Measurements from ENCODE around the gene LRRC38. TPM values are rescaled to one million over a fixed set of nuclear protein-coding genes. Genes with fewer than 3 reads are reported as not detected.
"Not testable (repeated sequence)": the region's sequence is repeated elsewhere in the genome, so short reads cannot be mapped to it uniquely, and the experiment has no call there.

The LRRC38 gene, protein sequence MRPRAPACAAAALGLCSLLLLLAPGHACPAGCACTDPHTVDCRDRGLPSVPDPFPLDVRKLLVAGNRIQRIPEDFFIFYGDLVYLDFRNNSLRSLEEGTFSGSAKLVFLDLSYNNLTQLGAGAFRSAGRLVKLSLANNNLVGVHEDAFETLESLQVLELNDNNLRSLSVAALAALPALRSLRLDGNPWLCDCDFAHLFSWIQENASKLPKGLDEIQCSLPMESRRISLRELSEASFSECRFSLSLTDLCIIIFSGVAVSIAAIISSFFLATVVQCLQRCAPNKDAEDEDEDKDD
- total RNA-seq (1 to 10 TPM in 1 of 4 donors, under 1 TPM in 3; 0.23 to 3.9 (median 0.33) TPM), polyA plus RNA-seq (0.36 TPM)
- long read RNA-seq, donor 1, partial matches to known transcripts: 0 of 5 reads
- long read RNA-seq, donor 1, other reads (novel, unspliced or antisense): 2 of 5 reads
- long read RNA-seq, donor 2: 0 reads
- long read RNA-seq, donor 3, transcript LRRC38-201 (2 exons, 2,209 nt): major isoform, 19 of 20 reads
- long read RNA-seq, donor 3, partial matches to known transcripts: 0 of 20 reads
- long read RNA-seq, donor 3, other reads (novel, unspliced or antisense): 1 of 20 reads
- long read RNA-seq, donor 4: 0 reads

GRCh38 chr1:13513895-13514546 lies at the start of gene LRRC38:
Gene LRRC38, minus strand, starts transcription at chr1:13514003. Its CDS starts 410 bp downstream, at chr1:13513593.
- ATAC-seq (peak; percentile 31 to 47), DNase-seq (no peak)
- Histone ChIP-seq H3K4me3 (ENCODE audit: low read length) (peak within 1 kb of the TSS; percentile 15), H3K27ac (ENCODE audit: low read length) (no peak within 1 kb of the TSS), H3K9me3 (ENCODE audit: control insufficient read depth, low read length) (no peaks in the 10 kb centered on the region), H3K27me3 (ENCODE audit: control insufficient read depth, insufficient read depth) (no peaks in the 10 kb centered on the region), H3K4me1 (ENCODE audit: control insufficient read depth, insufficient read depth, low read length) (no peaks in the 10 kb centered on the region)
- intact Hi-C loops (cut with DNase I): no loop called here
- 4% methylated on average over 34 of the region's 34 CpGs for WGBS

GRCh38 chr1:13562981-13563380 lies 49.2 kb upstream of the LRRC38 start:
- DNase-seq; ATAC-seq; H3K27me3 ChIP-seq (ENCODE audit: control insufficient read depth, insufficient read depth); H3K4me1 ChIP-seq (ENCODE audit: control insufficient read depth, insufficient read depth, low read length); intact Hi-C loops (cut with DNase I); H3K9me3 ChIP-seq (ENCODE audit: control insufficient read depth, low read length); H3K4me3 ChIP-seq (ENCODE audit: low read length); H3K27ac ChIP-seq (ENCODE audit: low read length): not testable (repeated sequence)
- 88% methylated on average over 11 of the region's 11 CpGs for WGBS

GRCh38 chr1:13560541-13560940 lies 46.7 kb upstream of the LRRC38 start:
- H3K4me3 ChIP-seq (ENCODE audit: low read length): no peak overlapping the region
- DNase-seq: no peak
- intact Hi-C loops (cut with DNase I): no loop called here
- no peak for ATAC-seq
- H3K27ac ChIP-seq (ENCODE audit: low read length): no peak overlapping the region
- H3K27me3 ChIP-seq (ENCODE audit: control insufficient read depth, insufficient read depth): no peaks in the 10 kb centered on the region
- H3K9me3 ChIP-seq (ENCODE audit: control insufficient read depth, low read length): no peaks in the 10 kb centered on the region
- WGBS: 86% methylated on average over 6 of the region's 6 CpGs
- no peaks in the 10 kb centered on the region for H3K4me1 ChIP-seq (ENCODE audit: control insufficient read depth, insufficient read depth, low read length)

GRCh38 chr1:13556224-13556764 lies 42.5 kb upstream of the LRRC38 start:
- no peaks in the 10 kb centered on the region for H3K27me3 ChIP-seq (ENCODE audit: control insufficient read depth, insufficient read depth)
- ATAC-seq (no peak), DNase-seq (no peak)
- H3K4me3 ChIP-seq (ENCODE audit: low read length): no peak overlapping the region
- H3K4me1 ChIP-seq (ENCODE audit: control insufficient read depth, insufficient read depth, low read length): no peaks in the 10 kb centered on the region
- H3K27ac ChIP-seq (ENCODE audit: low read length): no peak overlapping the region
- 77% methylated on average over 6 of the region's 6 CpGs for WGBS
- intact Hi-C loops (cut with DNase I): no loop called here
- H3K9me3 ChIP-seq (ENCODE audit: control insufficient read depth, low read length): no peaks in the 10 kb centered on the region

DNA sequence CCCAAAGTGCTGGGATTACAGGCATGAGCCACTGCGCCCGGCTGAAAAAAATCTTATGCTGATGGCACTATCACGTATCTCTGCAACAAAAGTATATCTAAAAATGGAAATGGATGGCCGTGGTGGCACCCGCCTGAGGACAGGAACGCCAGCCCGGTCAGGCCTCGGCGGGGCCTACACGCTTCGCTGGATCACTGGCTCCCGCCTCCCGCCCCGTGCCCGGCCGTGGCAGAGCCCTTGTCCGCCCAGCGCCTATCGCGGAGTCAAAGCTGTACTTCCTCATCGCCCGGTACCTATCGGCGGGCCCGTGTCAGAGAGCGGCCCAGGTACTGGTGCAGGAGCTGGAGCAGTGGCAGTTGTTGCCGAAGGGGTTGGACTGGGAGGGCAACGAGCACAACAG lies 41.0 kb upstream of the LRRC38 start:
- ATAC-seq: peak in 1 of 2 donors; percentile 31
- 95% methylated on average over 28 of the region's 28 CpGs for WGBS

DNA sequence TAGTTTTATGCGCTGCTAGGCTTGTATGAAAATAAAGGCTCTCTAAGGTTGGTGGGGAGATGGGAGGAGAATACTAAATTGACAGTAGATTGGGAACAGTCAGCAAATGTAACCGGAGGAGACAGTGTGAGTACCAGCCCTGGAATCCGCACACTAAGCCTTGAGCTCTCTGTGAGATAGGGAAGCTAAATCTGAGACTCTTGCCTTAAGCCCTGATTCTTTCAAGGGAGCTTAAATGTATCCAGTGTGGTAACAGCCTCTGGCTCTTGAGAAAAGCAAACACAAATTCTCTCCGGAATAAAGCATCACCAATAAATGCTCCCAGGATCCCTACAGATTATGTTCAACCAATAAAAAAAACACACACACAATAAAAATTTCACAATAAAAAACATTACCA lies 36.9 kb upstream of the LRRC38 start:
- H3K4me1 ChIP-seq (ENCODE audit: control insufficient read depth, insufficient read depth, low read length): no peaks in the 10 kb centered on the region
- no peaks in the 10 kb centered on the region for H3K27me3 ChIP-seq (ENCODE audit: control insufficient read depth, insufficient read depth)
- WGBS: 66% methylated on average over 4 of the region's 4 CpGs
- intact Hi-C loops (cut with DNase I): no loop called here
- DNase-seq (no peak), ATAC-seq (no peak)
- H3K4me3 ChIP-seq (ENCODE audit: low read length): no peak overlapping the region
- no peaks in the 10 kb centered on the region for H3K9me3 ChIP-seq (ENCODE audit: control insufficient read depth, low read length)
- H3K27ac ChIP-seq (ENCODE audit: low read length): no peak overlapping the region

More for the DNA sequence above, 41.0 kb upstream of the LRRC38 start:
- no peaks in the 10 kb centered on the region for H3K9me3 ChIP-seq (ENCODE audit: control insufficient read depth, low read length)
- intact Hi-C loops (cut with DNase I): no loop called here
- no peak for DNase-seq
- no peaks in the 10 kb centered on the region for H3K4me1 ChIP-seq (ENCODE audit: control insufficient read depth, insufficient read depth, low read length)
- H3K27ac ChIP-seq (ENCODE audit: low read length): no peak overlapping the region
- no peak overlapping the region for H3K4me3 ChIP-seq (ENCODE audit: low read length)
- no peaks in the 10 kb centered on the region for H3K27me3 ChIP-seq (ENCODE audit: control insufficient read depth, insufficient read depth)

DNA sequence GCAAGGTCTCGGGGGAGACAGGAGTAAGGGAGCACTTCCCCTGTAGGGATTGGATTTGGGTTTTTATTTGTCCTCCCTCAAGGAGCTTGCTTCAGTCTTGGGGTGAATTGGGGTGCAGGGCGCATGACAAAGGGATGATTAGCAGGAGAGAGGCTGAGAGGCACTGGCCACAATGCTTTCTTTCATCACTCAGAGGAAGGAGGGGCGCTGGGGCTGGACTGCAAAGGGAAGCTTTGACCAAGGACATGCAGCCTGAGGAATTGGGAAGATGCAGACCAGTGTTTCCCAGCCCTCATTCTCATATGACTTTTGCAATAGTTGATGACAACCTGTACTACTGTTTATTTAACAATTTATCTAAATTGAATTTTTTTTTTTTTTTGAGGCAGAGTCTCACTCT lies 35.7 kb upstream of the LRRC38 start:
- Histone ChIP-seq H3K27ac (ENCODE audit: low read length) (no peak overlapping the region), H3K4me3 (ENCODE audit: low read length) (no peak overlapping the region), H3K27me3 (ENCODE audit: control insufficient read depth, insufficient read depth) (no peaks in the 10 kb centered on the region), H3K9me3 (ENCODE audit: control insufficient read depth, low read length) (no peaks in the 10 kb centered on the region), H3K4me1 (ENCODE audit: control insufficient read depth, insufficient read depth, low read length) (no peaks in the 10 kb centered on the region)
- DNase-seq (no peak), ATAC-seq (no peak)
- intact Hi-C loops (cut with DNase I): no loop called here
- 66% methylated on average over 3 of the region's 3 CpGs for WGBS

GRCh38 chr1:13549021-13549420 lies 35.2 kb upstream of the LRRC38 start:
- intact Hi-C loops (cut with DNase I): no loop called here
- ATAC-seq: no peak
- no peak overlapping the region for H3K4me3 ChIP-seq (ENCODE audit: low read length)
- no peak for DNase-seq
- 67% methylated on average over 6 of the region's 6 CpGs for WGBS
- H3K27ac ChIP-seq (ENCODE audit: low read length): no peak overlapping the region
- H3K27me3 ChIP-seq (ENCODE audit: control insufficient read depth, insufficient read depth): no peaks in the 10 kb centered on the region
- H3K4me1 ChIP-seq (ENCODE audit: control insufficient read depth, insufficient read depth, low read length): peaks cover 1% of the 10 kb centered on the region
- no peaks in the 10 kb centered on the region for H3K9me3 ChIP-seq (ENCODE audit: control insufficient read depth, low read length)

DNA sequence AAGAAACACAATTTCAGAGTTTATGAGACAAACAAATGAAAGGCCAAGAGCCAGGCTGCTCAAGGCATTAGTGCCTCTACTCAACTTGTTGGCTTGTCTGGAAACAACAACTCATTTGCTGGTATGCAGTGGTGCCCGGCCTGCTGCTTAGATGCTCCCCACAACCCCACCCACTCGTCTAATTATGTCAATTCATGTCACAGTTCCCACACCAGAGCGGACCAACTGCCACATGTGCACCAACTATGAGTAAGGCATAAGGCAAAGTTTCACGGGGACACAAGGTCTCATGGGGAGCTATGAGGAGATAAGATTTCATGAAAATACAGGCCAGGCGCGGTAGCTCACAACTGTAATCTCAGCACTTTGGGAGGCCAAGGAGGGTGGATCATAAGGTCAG lies 34.5 kb upstream of the LRRC38 start:
- H3K27ac ChIP-seq (ENCODE audit: low read length): no peak overlapping the region

GRCh38 chr1:13546791-13547190 lies 33.0 kb upstream of the LRRC38 start:
- peaks cover 8% of the 10 kb centered on the region for H3K4me1 ChIP-seq (ENCODE audit: control insufficient read depth, insufficient read depth, low read length)
- H3K27ac ChIP-seq (ENCODE audit: low read length): no peak overlapping the region
- no peak for ATAC-seq
- 74% methylated on average over 3 of the region's 3 CpGs for WGBS
- H3K27me3 ChIP-seq (ENCODE audit: control insufficient read depth, insufficient read depth): no peaks in the 10 kb centered on the region
- intact Hi-C loops (cut with DNase I): no loop called here
- DNase-seq: no peak
- H3K4me3 ChIP-seq (ENCODE audit: low read length): no peak overlapping the region
- no peaks in the 10 kb centered on the region for H3K9me3 ChIP-seq (ENCODE audit: control insufficient read depth, low read length)

More for the DNA sequence above, 34.5 kb upstream of the LRRC38 start:
- H3K9me3 ChIP-seq (ENCODE audit: control insufficient read depth, low read length): no peaks in the 10 kb centered on the region
- peaks cover 6% of the 10 kb centered on the region for H3K4me1 ChIP-seq (ENCODE audit: control insufficient read depth, insufficient read depth, low read length)
- ATAC-seq (no peak), DNase-seq (no peak)
- H3K27me3 ChIP-seq (ENCODE audit: control insufficient read depth, insufficient read depth): no peaks in the 10 kb centered on the region
- 68% methylated on average over 6 of the region's 6 CpGs for WGBS
- H3K4me3 ChIP-seq (ENCODE audit: low read length): no peak overlapping the region
- intact Hi-C loops (cut with DNase I): no loop called here

DNA sequence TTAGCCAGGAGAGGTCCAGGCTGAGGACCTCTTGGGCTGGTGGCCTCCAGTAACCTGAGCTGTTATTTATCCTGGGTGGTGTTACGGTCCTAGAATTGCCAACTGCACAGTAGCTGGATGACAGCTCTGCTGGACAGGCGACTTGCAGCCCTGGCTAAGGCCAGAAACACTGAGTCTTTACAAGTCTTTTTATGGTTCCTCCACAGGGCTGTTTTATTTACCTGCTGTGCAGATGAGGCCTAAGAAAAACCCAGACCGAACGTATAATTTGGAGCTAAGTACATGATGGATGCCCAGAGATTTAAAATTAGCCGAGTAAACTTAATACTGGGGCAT lies 30.4 kb upstream of the LRRC38 start:
- H3K27ac ChIP-seq (ENCODE audit: low read length): peak overlapping the region; percentile 82
- no peak overlapping the region for H3K4me3 ChIP-seq (ENCODE audit: low read length)
- peaks cover 8% of the 10 kb centered on the region for H3K4me1 ChIP-seq (ENCODE audit: control insufficient read depth, insufficient read depth, low read length)
- DNase-seq (no peak), ATAC-seq (no peak)
- H3K9me3 ChIP-seq (ENCODE audit: control insufficient read depth, low read length): no peaks in the 10 kb centered on the region
- WGBS: 36% methylated on average over 5 of the region's 5 CpGs
- H3K27me3 ChIP-seq (ENCODE audit: control insufficient read depth, insufficient read depth): no peaks in the 10 kb centered on the region
- intact Hi-C loops (cut with DNase I): no loop called here
